Right lobe of liver (tissue), 6 donors: ENCODE measurements around the gene SMC5. TPM values are rescaled to one million over a fixed set of nuclear protein-coding genes. Genes with fewer than 3 reads are reported as not detected.
A peak's percentile ranks its signal among the peaks of the same experiment; 100 is the strongest.

ENCODE experiments used
- ATAC-seq, 4 donors: fragments of 200-7000 bp; cut with Tn5 transposase; one replicate each; pipeline ENCODE4 v1.9.1; 2020; ENCODE audit warnings: mild to moderate bottlenecking in 4 of 4, moderate library complexity in 4 of 4
- DNase-seq, 3 donors: peaks; one replicate each; pipeline ENCODE4 v3.0.0-alpha.2; 2020
- H3K27ac ChIP-seq, 3 donors: fragments of 200-600 bp; one replicate each; pipeline ENCODE4 v1.8.0; 2022
- H3K27me3 ChIP-seq, 2 donors: fragments of 200-600 bp; one replicate each; pipeline ENCODE4 v1.8.0; 2022
- H3K36me3 ChIP-seq, 4 donors: fragments of 200-600 bp; sonication (generic) in 1 of 4; one replicate each; pipeline versions ENCODE4 v1.5.1 to v1.8.0; 2017 to 2022; ENCODE audit warnings: control low read depth in 1 of 4
- H3K4me1 ChIP-seq, 4 donors: fragments of 200-600 bp; sonication (generic) in 1 of 4; one replicate each; pipeline versions ENCODE4 v1.5.1 to v1.8.0; 2017 to 2022; ENCODE audit warnings: control low read depth in 1 of 4
- H3K4me3 ChIP-seq, 3 donors: fragments of 200-600 bp; one replicate each; pipeline ENCODE4 v1.8.0; 2022
- H3K9me3 ChIP-seq, 4 donors: fragments of 200-600 bp; sonication (generic) in 1 of 4; one replicate each; pipeline versions ENCODE4 v1.5.1 to v1.8.0; 2017 to 2022; ENCODE audit warnings: control low read depth in 1 of 4
- CTCF ChIP-seq, 4 donors: fragments of 200-600 bp in 3 of 4; fragments of 450-650 bp in 1 of 4; IDR thresholded peaks; one replicate each; pipeline versions ENCODE4 v1.5.1 to v1.8.0; 2016 to 2022; ENCODE audit warnings: antibody characterized with exemption in 4 of 4, mild to moderate bottlenecking in 2 of 4
- POLR2A ChIP-seq: fragments of 450-650 bp; IDR thresholded peaks from one replicate; pipeline ENCODE4 v1.6.1; 2017; ENCODE audit warnings: antibody characterized with exemption, mild to moderate bottlenecking
- WGBS: methylation state at CpG from one replicate; pipeline ENCODE4 v1.1.6; 2018; ENCODE audit warnings: low coverage, low lambda C conversion rate; ENCODE audit not compliant: insufficient coverage; ENCODE audit errors: missing lambda C conversion rate; 5-methylcytosine and 5-hydroxymethylcytosine counted together
- intact Hi-C, 2 donors: fragments of 100-400 bp; cut with DNase I; formaldehyde crosslinking; loops; one replicate each; pipeline versions ENCODE4 v1.11.2 to v1.14.1; 2022
- total RNA-seq, 6 experiments: library from RNA; depleted of rRNA in 2 of 6; stranded (reverse); fragments of >200 nt in 2 of 6; fragmentation: NEBNext Ultra II Directional in 3 of 6; extraction: Animal tissue kit (Norgen Biotek cat#: 25700) in 3 of 6; gene quantifications; one replicate each; pipeline versions ENCODE4 v1.1.0 to v1.2.4, GENCODE V29; 2016 to 2023
- donor health status: DM: no; HTN: yes; CAD: no.
- donor health status: DM: no; HTN: no; CAD: no.
- donor health status: DM: no; HTN: no; CAD: no.
- donor health status: DM: no; HTN: yes; CAD: no.
- donor health status: DM: no; HTN: yes; CAD: no.

SMC5 gene
- total RNA-seq, 6 experiments from 2014 or later, result 10.6 to 13.9 (median 13.0) TPM

- no peak for DNase-seq
- H3K36me3 ChIP-seq, result peaks cover 0 to 37% (median 11%) of the 10 kb centered on the region in 4 donors
- no peak for TF ChIP-seq CTCF (IDR thresholded peaks at IDR 0.05)
- no peak for TF ChIP-seq POLR2A
- H3K27ac ChIP-seq, result no peak overlapping the region
- no peak for ATAC-seq
- peaks cover 0 to 15% (median 5%) of the 10 kb centered on the region in 4 donors for H3K4me1 ChIP-seq
- WGBS, result 58% methylated on average over 6 of the region's 6 CpGs
- H3K9me3 ChIP-seq, result no peaks in the 10 kb centered on the region
- no peaks in the 10 kb centered on the region for H3K27me3 ChIP-seq
- intact Hi-C loops, result no loop called here
- no peak overlapping the region for H3K4me3 ChIP-seq
Observed at GRCh38 chr9:70262948-70263347, 4.2 kb downstream of the SMC5 start.

- intact Hi-C loops, result no loop called here
- ATAC-seq (no peak), DNase-seq (no peak)
- WGBS, result 64% methylated on average over 1 of the region's 1 CpG
- TF ChIP-seq CTCF (IDR thresholded peaks at IDR 0.05) (no peak), POLR2A (no peak)
- Histone ChIP-seq H3K36me3 (peaks cover 0 to 40% (median 11%) of the 10 kb centered on the region in 4 donors), H3K27ac (no peak overlapping the region), H3K4me1 (peaks cover 0 to 14% (median 5%) of the 10 kb centered on the region in 4 donors), H3K27me3 (no peaks in the 10 kb centered on the region), H3K4me3 (no peak overlapping the region), H3K9me3 (no peaks in the 10 kb centered on the region)
Observed at GRCh38 chr9:70263421-70263820, 4.6 kb downstream of the SMC5 start.

GRCh38 chr9:70278305-70278704, 19.5 kb downstream of the SMC5 start:
- 56% methylated on average over 2 of the region's 2 CpGs for WGBS
- Histone ChIP-seq H3K36me3 (peaks cover 0 to 38% (median 13%) of the 10 kb centered on the region in 4 donors), H3K27ac (no peak overlapping the region), H3K27me3 (no peaks in the 10 kb centered on the region), H3K9me3 (no peaks in the 10 kb centered on the region), H3K4me3 (no peak overlapping the region), H3K4me1 (no peaks in the 10 kb centered on the region)
- intact Hi-C loops, result no loop called here
- TF ChIP-seq POLR2A (no peak), CTCF (IDR thresholded peaks at IDR 0.05) (no peak)
- DNase-seq (no peak), ATAC-seq (no peak)

GRCh38 chr9:70283848-70284247, 25.1 kb downstream of the SMC5 start:
- intact Hi-C loops, result no loop called here
- ATAC-seq (no peak), DNase-seq (no peak)
- Histone ChIP-seq H3K9me3 (no peaks in the 10 kb centered on the region), H3K4me3 (no peak overlapping the region), H3K27me3 (no peaks in the 10 kb centered on the region), H3K4me1 (no peaks in the 10 kb centered on the region), H3K36me3 (peaks cover 0 to 54% (median 13%) of the 10 kb centered on the region in 4 donors), H3K27ac (no peak overlapping the region)
- TF ChIP-seq CTCF (IDR thresholded peaks at IDR 0.05) (no peak), POLR2A (no peak)
- 80% methylated on average over 1 of the region's 1 CpG for WGBS

DNA sequence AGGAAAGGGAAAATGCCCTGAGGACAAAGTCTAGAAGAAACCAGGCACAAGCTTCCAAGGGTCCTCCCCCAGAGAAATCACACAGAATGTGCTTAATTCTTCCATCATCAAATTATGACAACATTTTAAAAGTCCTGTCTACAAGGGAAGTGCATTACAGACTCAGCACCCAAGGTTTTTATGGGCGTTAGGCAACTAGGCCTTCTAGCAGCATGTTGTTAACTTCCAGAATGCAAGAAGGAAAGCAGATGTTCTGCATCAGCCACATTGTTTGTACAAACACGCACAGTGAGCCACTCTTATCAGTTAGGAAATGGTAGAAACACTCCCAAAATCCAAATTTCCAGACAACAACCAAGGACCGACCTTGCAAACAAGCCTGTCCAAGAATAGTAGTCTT, 26.5 kb downstream of the SMC5 start:
- TF ChIP-seq POLR2A, result no peak
- no peak for TF ChIP-seq CTCF (IDR thresholded peaks at IDR 0.05)
- Histone ChIP-seq H3K27me3 (no peaks in the 10 kb centered on the region), H3K27ac (no peak overlapping the region), H3K36me3 (peaks cover 0 to 50% (median 13%) of the 10 kb centered on the region in 4 donors), H3K9me3 (no peaks in the 10 kb centered on the region), H3K4me3 (no peak overlapping the region), H3K4me1 (no peaks in the 10 kb centered on the region)
- ATAC-seq (peak in 1 of 4 donors; percentile 40), DNase-seq (no peak)
- WGBS, result 64% methylated on average over 3 of the region's 3 CpGs
- intact Hi-C loops, result no loop called here
